GM21367 (cell line): Measurements from ENCODE around the gene OR51F1.
"Not testable (repeated sequence)": the region's sequence is repeated elsewhere in the genome, so short reads cannot be mapped to it uniquely, and the experiment has no call there.

ENCODE experiments used
- ATAC-seq: cut with Tn5 transposase; IDR thresholded peaks from one replicate; pipeline ENCODE4 v1.9.1; 2021; ENCODE audit not compliant: unreplicated experiment

The OR51F1 gene, protein sequence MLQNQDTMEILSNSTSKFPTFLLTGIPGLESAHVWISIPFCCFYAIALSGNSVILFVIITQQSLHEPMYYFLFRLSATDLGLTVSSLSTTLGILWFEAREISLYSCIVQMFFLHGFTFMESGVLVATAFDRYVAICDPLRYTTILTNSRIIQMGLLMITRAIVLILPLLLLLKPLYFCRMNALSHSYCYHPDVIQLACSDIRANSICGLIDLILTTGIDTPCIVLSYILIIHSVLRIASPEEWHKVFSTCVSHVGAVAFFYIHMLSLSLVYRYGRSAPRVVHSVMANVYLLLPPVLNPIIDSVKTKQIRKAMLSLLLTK

DNA sequence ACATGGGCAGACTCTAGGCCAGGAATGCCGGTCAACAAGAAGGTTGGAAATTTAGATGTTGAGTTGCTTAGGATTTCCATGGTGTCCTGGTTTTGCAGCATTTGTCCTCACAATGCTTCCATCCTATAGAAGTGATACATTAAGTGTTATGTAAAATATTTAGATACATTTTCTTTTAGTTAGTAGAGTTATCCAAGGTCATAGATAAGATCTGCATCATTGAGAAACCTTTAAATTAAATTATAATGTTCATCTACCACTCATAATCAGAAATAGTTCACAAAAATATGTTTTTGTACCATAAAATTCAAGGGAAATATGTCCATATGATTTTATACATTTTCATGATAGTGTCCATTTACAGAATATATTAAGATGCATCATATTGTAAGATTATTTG is at the start of gene OR51F1:
Gene OR51F1 (minus strand): TSS at position 101 of the 400 bp plus-strand sequence. CDS start 0 bp downstream, at position 101.
- ATAC-seq, result no peak

DNA sequence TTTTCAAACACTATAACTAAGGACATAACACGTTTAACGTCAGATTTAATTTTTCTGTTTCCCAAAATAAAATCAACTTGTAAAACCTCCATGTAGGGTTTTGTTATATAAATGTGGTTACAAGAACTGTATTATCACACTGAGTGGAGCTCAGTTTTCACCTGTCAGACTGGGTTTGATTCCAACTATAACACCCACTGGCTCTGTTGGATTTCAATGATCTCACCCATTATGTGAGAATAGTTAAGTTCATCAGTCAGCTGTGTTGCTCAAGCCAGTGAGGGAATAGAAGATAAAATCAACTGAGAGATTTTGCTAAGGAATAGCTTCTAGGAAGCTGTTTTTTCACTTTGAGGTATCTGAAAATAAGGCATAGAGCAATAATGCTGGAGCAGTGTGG is 39.5 kb upstream of the OR51F1 start:
- no peak for ATAC-seq

DNA sequence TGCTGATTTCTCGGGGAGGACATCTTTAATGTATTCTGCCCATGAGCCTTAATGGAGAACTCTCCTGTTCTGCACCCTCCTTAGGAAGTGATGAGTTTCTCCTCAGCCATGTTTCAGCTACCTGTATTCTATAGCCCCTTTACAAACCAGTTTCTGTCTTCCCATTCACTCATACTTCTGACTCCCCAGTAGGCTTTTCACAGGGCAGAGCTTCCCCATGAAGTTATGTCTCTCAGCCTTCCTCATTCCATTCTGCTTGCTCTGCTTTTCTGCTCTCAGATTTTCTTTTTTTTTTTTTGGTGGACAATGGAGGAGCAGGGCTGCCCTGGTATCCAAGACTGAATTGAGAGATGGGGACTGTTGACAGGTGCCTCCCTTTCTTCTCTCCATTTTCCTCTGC is 38.7 kb upstream of the OR51F1 start:
- no peak for ATAC-seq

DNA sequence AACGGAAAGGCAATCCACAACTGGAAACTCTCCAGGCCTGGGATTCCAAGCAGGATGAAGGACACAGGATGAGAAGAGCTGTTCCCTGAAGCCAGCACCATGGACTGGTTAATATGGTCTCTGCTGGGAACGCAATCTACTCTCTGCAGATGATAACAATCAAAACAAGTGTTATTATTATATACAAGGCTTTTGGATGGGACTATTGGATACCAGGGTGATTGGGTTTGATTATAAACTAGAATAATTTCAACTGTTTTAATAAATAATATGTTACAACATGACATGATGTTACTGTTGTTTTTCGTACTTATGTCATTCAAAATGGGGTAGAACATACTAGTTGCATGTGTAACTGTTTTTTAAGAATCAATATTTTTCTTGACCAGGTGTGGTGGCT is 34.5 kb upstream of the OR51F1 start, which contains the start of gene OR52R1:
Gene OR52R1 (minus strand): TSS at position 101 of the 400 bp plus-strand sequence. CDS start 0 bp downstream, at position 101.
- ATAC-seq, result no peak

DNA sequence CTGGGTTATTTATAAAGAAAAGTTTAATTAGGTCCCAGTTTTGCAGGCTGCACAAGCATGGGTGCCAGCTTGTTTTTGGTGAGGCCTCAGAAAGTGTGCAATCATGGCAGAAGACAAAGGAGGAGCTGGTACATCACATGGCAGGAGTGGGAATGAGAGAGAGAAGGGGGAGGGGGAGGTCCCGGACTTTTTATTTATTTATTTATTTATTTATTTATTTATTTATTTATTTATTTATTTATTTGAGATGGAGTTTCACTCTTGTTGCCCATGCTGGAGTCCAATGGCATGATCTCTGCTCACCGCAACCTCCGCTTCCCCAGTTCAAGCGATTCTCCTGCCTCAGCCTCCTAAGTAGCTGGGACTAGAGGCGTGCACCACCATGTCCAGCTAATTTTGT is 31.6 kb upstream of the OR51F1 start:
- not testable (repeated sequence) for ATAC-seq

DNA sequence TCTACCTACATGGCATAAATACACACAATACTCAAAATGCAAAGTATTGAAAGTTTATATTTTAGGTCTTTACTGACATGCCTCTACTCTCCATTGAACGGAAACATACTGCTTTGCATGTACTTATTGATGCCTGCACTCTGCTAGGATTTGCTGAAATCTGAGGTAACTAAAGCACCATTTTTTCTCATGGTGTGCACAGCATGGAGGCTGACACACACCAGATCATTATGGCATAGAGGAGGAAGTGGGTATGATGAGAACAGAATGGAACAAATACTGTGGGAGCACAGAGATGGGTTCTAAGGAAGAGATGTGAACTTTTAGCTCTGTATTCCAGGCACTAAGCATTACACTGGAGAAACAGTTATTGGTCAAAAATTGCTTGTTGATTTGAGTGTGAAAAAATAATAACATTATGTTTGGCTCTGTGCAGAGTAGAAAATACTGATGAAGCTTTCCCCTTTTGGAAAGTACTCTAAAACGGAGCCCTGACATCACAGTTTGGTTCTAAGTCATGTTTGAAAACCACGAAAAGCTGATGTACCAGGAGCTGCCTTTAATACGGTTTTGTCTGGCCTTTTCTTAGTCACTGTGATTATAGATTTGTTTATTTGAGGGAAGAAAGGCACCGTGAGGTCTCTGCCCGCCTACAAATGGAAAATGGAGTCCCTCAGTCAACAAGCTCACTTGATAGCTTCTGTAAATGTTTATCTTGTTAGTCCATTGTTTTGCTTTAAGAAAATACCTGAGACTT is 28.9 kb upstream of the OR51F1 start:
- no peak for ATAC-seq

DNA sequence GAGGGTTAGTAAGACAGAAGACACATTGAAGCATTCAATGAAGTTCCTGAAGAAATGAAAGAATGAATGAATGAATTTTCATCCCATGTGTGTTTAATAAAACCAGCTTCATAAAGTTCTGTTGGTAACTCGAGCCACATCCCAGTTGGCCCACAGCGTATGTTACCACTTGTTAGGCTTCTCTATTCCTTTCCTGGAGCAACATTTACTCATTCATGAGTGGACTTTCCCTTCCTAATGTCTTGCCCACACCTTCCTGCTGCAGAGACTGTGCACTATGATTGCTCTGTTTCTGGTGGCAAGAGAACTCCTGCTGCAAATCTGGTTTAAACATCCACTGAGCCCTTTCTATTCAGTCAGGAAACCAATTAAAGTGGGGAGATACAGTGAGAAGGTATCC is 27.5 kb upstream of the OR51F1 start:
- ATAC-seq, result no peak

DNA sequence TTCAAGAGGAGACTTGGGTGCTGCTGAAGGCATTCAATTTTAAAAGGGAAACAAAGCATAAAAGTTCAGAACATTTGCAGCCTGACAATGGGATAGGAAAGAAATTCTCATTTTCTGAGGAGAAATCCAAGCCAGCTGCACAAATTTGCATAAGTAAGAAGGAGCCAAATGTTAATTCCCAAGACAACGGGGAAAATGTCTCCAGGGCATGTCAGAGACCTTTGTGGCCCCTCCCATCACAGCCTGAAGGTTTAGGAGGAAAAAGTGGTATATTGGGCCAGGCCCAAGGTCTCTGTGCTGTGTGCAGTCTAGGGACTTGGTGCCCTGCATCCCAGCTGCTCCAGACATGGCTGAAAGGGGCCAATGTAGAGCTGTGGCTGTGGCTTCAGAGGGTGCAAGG is 12.7 kb upstream of the OR51F1 start:
- ATAC-seq, result no peak

DNA sequence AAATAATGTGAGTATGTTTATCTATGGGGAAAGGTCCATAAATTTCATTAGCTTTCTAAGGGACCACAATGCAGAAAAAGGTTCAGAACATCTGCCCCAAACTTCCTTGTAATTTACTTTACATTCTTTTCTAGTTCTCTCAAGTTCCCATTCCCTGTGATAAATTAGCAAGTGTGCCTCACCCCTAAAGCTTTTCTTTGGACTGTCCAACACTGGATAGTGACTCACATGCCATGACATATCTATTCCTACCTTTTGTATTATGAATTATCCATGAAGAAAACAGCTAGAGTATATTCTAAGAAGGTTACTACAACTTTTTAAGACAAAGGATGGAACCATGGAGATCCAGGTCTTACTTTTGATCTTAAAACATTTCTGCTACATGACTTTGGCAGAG is 1.6 kb downstream of the OR51F1 start:
- ATAC-seq, result no peak

DNA sequence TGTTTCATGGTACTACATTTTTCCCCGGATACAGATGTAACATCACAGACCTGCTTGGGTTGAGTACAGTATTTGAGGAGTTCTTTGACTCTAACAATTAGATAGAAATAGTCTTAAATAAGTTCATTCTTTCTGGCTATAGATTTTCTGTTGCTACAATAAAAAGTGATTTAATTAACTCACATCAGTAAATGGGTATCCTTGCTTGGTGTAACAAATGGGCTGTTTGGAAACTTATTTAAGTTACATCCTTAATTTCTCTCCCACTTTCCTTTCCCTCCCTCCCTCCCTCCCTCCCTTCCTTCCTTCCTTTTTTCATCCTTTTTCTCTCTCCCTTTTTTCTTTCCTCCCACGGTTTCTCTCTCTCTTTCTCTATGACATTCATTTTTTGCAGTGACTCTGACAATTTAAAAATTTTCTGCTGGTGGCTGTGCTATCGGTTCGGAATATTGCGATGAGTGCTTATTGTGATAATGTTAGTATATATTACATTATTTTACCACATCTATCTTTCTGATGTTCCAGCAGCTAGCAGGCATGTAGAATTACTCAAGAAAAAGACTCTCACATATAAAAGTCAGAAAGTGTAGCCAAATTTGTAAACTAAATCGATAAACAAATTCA is 3.2 kb downstream of the OR51F1 start:
- no peak for ATAC-seq

DNA sequence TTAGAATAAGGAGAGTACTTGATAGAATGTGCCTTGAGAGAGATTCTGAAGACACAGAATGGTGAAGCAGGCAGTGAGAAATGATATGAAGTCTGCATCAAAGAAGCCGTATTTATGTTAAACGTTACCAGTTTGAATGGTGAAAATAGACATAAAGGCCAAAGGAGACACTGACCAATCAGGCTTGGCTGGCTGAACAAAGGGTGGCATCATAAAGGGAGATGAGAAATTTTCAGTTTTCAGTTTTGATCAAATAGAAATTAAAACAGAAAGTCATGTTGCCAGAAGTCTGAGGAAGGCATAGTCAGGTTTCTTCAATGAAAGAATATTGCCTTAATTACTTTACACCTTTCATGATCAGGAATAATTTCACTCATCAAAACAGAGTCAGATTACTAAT is 6.6 kb downstream of the OR51F1 start:
- ATAC-seq, result peak; percentile 75

DNA sequence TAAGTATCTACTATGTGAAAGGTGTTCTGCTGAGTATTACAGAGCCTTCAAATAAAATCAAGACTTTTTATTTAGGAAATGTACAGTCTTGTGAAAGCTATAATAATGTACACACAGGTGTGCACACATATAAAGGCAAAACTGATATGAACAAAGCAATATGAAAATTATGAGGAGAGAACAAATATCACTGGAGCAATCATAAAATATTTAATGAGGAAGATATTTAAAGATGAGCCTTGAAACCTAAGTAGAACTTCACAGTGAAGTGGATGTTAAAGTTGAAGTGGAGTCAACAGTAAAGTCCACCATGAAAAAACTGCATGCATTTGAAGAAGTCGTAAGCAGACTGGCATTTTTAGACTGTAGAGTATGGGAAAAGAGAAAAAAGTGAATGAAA is 18.5 kb downstream of the OR51F1 start:
- no peak for ATAC-seq

DNA sequence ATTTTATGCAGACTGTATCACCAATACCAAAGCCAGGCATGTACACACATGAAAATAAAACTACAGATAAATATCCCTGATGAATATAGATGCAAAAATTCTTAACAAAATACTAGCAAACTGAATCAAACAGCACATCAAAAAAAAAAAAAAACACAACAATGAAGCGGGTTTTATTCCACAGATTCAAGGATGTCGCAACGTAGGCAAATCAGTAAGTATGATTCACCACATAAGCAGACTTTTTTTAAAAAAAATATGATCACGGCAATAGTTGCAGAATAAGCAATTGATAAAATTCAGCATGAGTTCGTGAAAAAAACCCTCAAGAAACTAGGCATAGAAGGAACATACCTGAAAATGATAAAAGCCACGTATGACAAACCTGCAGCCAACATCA is 21.3 kb downstream of the OR51F1 start:
- no peak for ATAC-seq

DNA sequence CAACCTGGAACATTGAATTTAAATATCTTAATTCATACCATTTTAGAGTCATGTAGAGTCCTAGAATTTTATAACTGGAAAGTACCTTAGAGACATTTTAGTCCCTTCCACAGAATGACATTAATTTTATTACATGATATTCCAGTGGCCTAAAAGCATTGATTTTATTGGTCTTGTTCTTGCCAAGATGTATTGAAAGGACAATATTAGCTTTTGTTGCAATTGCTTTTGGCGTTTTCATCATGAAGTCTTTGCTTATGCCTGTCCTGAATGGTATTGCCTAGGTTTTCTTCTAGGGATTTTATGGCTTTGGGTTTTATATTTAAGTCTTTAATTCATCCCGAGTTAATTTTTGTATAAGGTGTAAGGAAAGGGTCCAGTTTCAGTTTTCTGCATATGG is 29.0 kb downstream of the OR51F1 start:
- ATAC-seq, result no peak

DNA sequence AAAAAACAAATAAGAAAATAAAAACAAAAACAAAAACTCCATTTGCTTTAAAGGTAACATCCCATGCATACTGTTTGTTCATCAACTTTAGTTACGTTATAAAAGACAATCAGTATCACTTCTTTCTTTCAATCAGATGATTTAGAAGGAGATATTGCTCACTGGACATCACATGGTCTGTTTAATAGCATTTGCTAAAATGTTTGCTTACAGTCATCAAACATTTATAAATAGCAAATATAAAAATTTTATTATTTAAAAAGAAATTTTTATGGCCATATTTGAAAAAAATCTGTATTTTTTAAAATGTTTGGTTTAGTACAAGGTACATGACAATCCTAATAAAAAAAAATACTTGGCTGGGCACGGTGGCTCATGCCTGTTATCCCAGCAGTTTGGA is 42.6 kb downstream of the OR51F1 start:
- no peak for ATAC-seq

DNA sequence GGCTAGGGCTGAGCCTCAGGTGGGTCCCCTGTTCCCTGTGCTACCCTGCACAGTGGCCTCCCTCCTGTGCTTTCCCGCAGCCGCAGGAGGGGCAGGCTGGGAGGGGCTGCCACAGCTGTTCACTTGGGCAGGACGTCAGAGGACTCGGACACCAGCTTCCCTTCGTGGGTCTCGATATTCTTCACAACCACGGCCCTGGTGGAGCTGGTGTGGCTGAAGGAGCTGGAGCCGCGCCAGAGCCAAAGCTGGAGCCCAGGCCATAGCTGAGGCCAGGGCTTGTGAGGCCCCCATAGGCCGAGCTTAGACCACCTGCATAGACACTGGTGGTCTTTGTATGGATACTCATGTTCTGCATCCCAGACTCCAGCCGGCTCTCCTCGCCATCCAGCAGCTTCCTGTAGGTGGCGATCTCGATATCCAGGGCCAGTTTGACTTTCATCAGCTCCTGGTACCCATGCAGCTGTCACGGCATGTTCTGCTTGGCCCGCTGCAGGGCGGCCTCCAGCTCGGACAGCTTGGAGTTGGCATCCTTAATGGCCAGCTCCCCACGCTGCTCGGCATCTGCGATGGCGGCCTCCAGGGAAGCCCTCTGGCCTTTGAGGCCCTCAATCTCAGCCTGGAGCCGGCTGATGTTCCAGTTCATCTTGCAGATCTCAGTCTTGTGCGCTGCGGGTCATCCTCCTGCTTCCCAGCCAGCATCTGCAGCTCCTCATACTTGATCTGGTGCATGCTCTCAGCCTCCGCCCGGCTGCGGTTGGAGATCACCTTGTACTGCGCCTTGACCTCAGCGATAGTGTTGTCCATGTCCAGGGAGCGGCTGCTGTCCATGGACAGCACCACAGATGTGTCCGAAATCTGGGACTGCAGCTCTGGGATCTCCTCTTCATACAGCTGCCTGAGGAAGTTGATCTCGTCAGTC is 46.9 kb downstream of the OR51F1 start:
- not testable (repeated sequence) for ATAC-seq
